ENCODE measurements around the gene SLC8A2. TPM values are rescaled to one million over a fixed set of nuclear protein-coding genes. Genes with fewer than 3 reads are reported as not detected.

The SLC8A2 gene
- total RNA-seq, 1 experiment from 2014 or later, result 11.3 TPM

- Histone ChIP-seq H3K23me2 (ENCODE audit: insufficient read length, low read depth, low read length, poor library complexity, severe bottlenecking) (no peaks in the 10 kb centered on the region), H3K27ac (ENCODE audit: insufficient read length, low read depth, low read length) (peak overlapping the region; percentile 7), H2BK12ac (ENCODE audit: insufficient read length, low read depth, low read length) (peak overlapping the region; percentile 9), H2BK15ac (ENCODE audit: low read depth, low read length) (no peak overlapping the region), H4K20me1 (ENCODE audit: control insufficient read depth, insufficient read depth, insufficient read length) (no peaks in the 10 kb centered on the region), H2BK5ac (ENCODE audit: insufficient read length, low read length) (no peak overlapping the region), H3K9ac (ENCODE audit: extremely low read depth, insufficient read length, low read length) (no peak overlapping the region), H3K79me2 (ENCODE audit: insufficient read depth, low read length) (no peaks in the 10 kb centered on the region), H3K4ac (ENCODE audit: low read depth, low read length) (no peak overlapping the region), H3K79me1 (ENCODE audit: insufficient read depth, low read depth, low read length, poor library complexity, severe bottlenecking) (no peaks in the 10 kb centered on the region), H4K8ac (replicated peaks; ENCODE audit: insufficient read length, low read depth, low read length) (no peak overlapping the region), H3K27me3 (ENCODE audit: insufficient read depth, low read length) (no peaks in the 10 kb centered on the region), H4K91ac (ENCODE audit: insufficient read length, low read depth, low read length) (no peak overlapping the region), H3K23ac (ENCODE audit: insufficient read length, low read depth, low read length) (no peak overlapping the region), H3K56ac (ENCODE audit: insufficient read length, low read depth, low read length) (no peak overlapping the region), H3K14ac (ENCODE audit: insufficient read depth, low read length) (no peak overlapping the region), H3K4me2 (ENCODE audit: insufficient read depth, insufficient read length, low read length) (peak overlapping the region; percentile 5), H2BK20ac (ENCODE audit: low read depth, low read length, poor library complexity, severe bottlenecking) (no peak overlapping the region), H4K5ac (ENCODE audit: insufficient read length, low read depth, low read length) (peak overlapping the region; percentile 10), H3K18ac (ENCODE audit: insufficient read length, low read depth, low read length) (peak overlapping the region; percentile 29), H3K9me3 (ENCODE audit: control insufficient read depth, low read depth, low read length) (no peaks in the 10 kb centered on the region), H3T11ph (ENCODE audit: low read length) (no peak overlapping the region), H2BK120ac (ENCODE audit: low read depth, low read length, poor library complexity, severe bottlenecking) (no peak overlapping the region), H2AFZ (ENCODE audit: low read length) (no peak overlapping the region), H2AK5ac (ENCODE audit: insufficient read length, low read length) (no peak overlapping the region), H3K4me1 (ENCODE audit: insufficient read depth, low read length) (peaks cover 2% of the 10 kb centered on the region; the same call in 1 of the 2 replicates)
- Mint-ChIP-seq H3K27me3 (ENCODE audit: low read depth) (no peaks in the 10 kb centered on the region), H3K9me3 (peaks cover 4% of the 10 kb centered on the region in 2 experiments), H3K36me3 (ENCODE audit: insufficient read depth in 1 of 3, low read depth in 3 of 3) (peaks cover 0 to 5% (median 3%) of the 10 kb centered on the region in 3 experiments; a peak in 4 of 7 replicates), H3K4me1 (peaks cover 31 to 34% of the 10 kb centered on the region in 2 experiments), H3K27ac (peak overlapping the region; percentile 59 to 91 (median 84)), H3K4me3 (peak overlapping the region in 1 of 2 experiments; percentile 52; a peak in 2 of 5 replicates)
- WGBS (ENCODE audit: extremely low coverage, insufficient read length, low lambda C conversion rate), result no CpG with 5 or more reads among the region's 24 CpGs
- DNase-seq, result no peak
- TF ChIP-seq, protein P1, sequence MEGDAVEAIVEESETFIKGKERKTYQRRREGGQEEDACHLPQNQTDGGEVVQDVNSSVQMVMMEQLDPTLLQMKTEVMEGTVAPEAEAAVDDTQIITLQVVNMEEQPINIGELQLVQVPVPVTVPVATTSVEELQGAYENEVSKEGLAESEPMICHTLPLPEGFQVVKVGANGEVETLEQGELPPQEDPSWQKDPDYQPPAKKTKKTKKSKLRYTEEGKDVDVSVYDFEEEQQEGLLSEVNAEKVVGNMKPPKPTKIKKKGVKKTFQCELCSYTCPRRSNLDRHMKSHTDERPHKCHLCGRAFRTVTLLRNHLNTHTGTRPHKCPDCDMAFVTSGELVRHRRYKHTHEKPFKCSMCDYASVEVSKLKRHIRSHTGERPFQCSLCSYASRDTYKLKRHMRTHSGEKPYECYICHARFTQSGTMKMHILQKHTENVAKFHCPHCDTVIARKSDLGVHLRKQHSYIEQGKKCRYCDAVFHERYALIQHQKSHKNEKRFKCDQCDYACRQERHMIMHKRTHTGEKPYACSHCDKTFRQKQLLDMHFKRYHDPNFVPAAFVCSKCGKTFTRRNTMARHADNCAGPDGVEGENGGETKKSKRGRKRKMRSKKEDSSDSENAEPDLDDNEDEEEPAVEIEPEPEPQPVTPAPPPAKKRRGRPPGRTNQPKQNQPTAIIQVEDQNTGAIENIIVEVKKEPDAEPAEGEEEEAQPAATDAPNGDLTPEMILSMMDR (conservative IDR thresholded peaks at IDR 0.05), result no peak
Measured at GRCh38 chr19:47398707-47399597, 72.7 kb downstream of the SLC8A2 start.

Data from H9 (cell line).